Effector memory CD8-positive, alpha-beta T cell (primary cell): ENCODE results near the gene PKD2L2.

Experiments used
- ATAC-seq: fragments of 150-1000 bp; cut with Tn5 transposase; replicated peaks from 2 replicates; pipeline ENCODE4 v1.10.0; 2021; ENCODE audit warnings: mild to moderate bottlenecking, moderate library complexity
- DNase-seq, 3 experiments: peaks; one replicate each; pipeline ENCODE4 v3.0.0; 2021
- H3K27ac Mint-ChIP-seq, 2 donors: one replicate each; pipeline ENCODE4 v1.8.0; 2022; ENCODE audit warnings: mild to moderate bottlenecking in 2 of 2, mixed read lengths in 2 of 2, moderate library complexity in 2 of 2
- H3K27me3 Mint-ChIP-seq, 2 donors: one replicate each; pipeline ENCODE4 v1.8.0; 2022; ENCODE audit warnings: mixed read lengths in 2 of 2
- H3K36me3 Mint-ChIP-seq: one replicate; pipeline ENCODE4 v1.8.0; 2022; ENCODE audit warnings: mild to moderate bottlenecking, moderate library complexity, mixed read lengths; ENCODE audit not compliant: insufficient read depth
- H3K4me1 Mint-ChIP-seq, 2 donors: one replicate each; pipeline ENCODE4 v1.8.0; 2022; ENCODE audit warnings: low read depth in 2 of 2, mixed read lengths in 2 of 2
- H3K4me3 Mint-ChIP-seq, 2 donors: one replicate each; pipeline ENCODE4 v1.8.0; 2022; ENCODE audit warnings: mild to moderate bottlenecking in 2 of 2, mixed read lengths in 2 of 2, moderate library complexity in 2 of 2
- H3K9me3 Mint-ChIP-seq, 2 donors: one replicate each; pipeline ENCODE4 v1.8.0; 2022; ENCODE audit warnings: mixed read lengths in 2 of 2

Gene PKD2L2

GRCh38 chr5:137866541-137867388, 22.5 kb upstream of the PKD2L2 start:
- peaks cover 4 to 8% of the 10 kb centered on the region in 2 donors for H3K27me3 Mint-ChIP-seq
- H3K9me3 Mint-ChIP-seq, result no peaks in the 10 kb centered on the region
- ATAC-seq (no peak), DNase-seq (no peak)
- H3K36me3 Mint-ChIP-seq, result no peaks in the 10 kb centered on the region
- no peak overlapping the region for H3K4me3 Mint-ChIP-seq
- peaks cover 2% of the 10 kb centered on the region in 2 donors for H3K4me1 Mint-ChIP-seq
- no peak overlapping the region for H3K27ac Mint-ChIP-seq

- no peak within 1 kb of the TSS for H3K4me3 Mint-ChIP-seq
- no peaks in the 10 kb centered on the region for H3K36me3 Mint-ChIP-seq
- DNase-seq (no peak), ATAC-seq (no peak)
- no peaks in the 10 kb centered on the region for H3K4me1 Mint-ChIP-seq
- H3K9me3 Mint-ChIP-seq, result no peaks in the 10 kb centered on the region
- no peak within 1 kb of the TSS for H3K27ac Mint-ChIP-seq
- peaks cover 0 to 12% of the 10 kb centered on the region in 2 donors for H3K27me3 Mint-ChIP-seq
Measured at GRCh38 chr5:137867664-137868063, 21.6 kb upstream of the PKD2L2 start, which contains the start of gene MYOT. Gene MYOT, plus strand, starts transcription at chr5:137867860. Its CDS starts 2,792 bp downstream, at chr5:137870652.

GRCh38 chr5:137870647-137871339, 18.5 kb upstream of the PKD2L2 start:
- no peaks in the 10 kb centered on the region for H3K36me3 Mint-ChIP-seq
- H3K27ac Mint-ChIP-seq, result no peak overlapping the region
- H3K9me3 Mint-ChIP-seq, result no peaks in the 10 kb centered on the region
- ATAC-seq (no peak), DNase-seq (no peak)
- H3K4me1 Mint-ChIP-seq, result no peaks in the 10 kb centered on the region
- H3K4me3 Mint-ChIP-seq, result no peak overlapping the region
- peaks cover 0 to 14% of the 10 kb centered on the region in 2 donors for H3K27me3 Mint-ChIP-seq

- Mint-ChIP-seq H3K27me3 (peaks cover 0 to 14% of the 10 kb centered on the region in 2 donors), H3K4me3 (no peak overlapping the region), H3K4me1 (no peaks in the 10 kb centered on the region), H3K27ac (no peak overlapping the region), H3K9me3 (no peaks in the 10 kb centered on the region), H3K36me3 (no peaks in the 10 kb centered on the region)
- DNase-seq, result no peak
- ATAC-seq, result no peak
Measured at GRCh38 chr5:137871571-137871970, 17.7 kb upstream of the PKD2L2 start.

- Mint-ChIP-seq H3K27ac (no peak overlapping the region), H3K9me3 (no peaks in the 10 kb centered on the region), H3K36me3 (no peaks in the 10 kb centered on the region), H3K4me1 (no peaks in the 10 kb centered on the region), H3K27me3 (peaks cover 0 to 14% of the 10 kb centered on the region in 2 donors), H3K4me3 (no peak overlapping the region)
- no peak for ATAC-seq
- no peak for DNase-seq
Measured at GRCh38 chr5:137872466-137872865, 16.8 kb upstream of the PKD2L2 start.

GRCh38 chr5:137876101-137876500, 13.2 kb upstream of the PKD2L2 start:
- no peak for ATAC-seq

GRCh38 chr5:137880313-137880712, 8.9 kb upstream of the PKD2L2 start:
- Mint-ChIP-seq H3K27me3 (no peaks in the 10 kb centered on the region), H3K27ac (no peak overlapping the region), H3K4me1 (no peaks in the 10 kb centered on the region), H3K4me3 (no peak overlapping the region), H3K36me3 (no peaks in the 10 kb centered on the region), H3K9me3 (no peaks in the 10 kb centered on the region)
- DNase-seq (no peak), ATAC-seq (no peak)

More at GRCh38 chr5:137876101-137876500, 13.2 kb upstream of the PKD2L2 start:
- DNase-seq, result no peak
- no peaks in the 10 kb centered on the region for H3K36me3 Mint-ChIP-seq
- H3K9me3 Mint-ChIP-seq, result no peaks in the 10 kb centered on the region
- no peak overlapping the region for H3K27ac Mint-ChIP-seq
- H3K4me1 Mint-ChIP-seq, result no peaks in the 10 kb centered on the region
- H3K4me3 Mint-ChIP-seq, result no peak overlapping the region
- peaks cover 0 to 7% of the 10 kb centered on the region in 2 donors for H3K27me3 Mint-ChIP-seq

GRCh38 chr5:137887831-137888230, 1.4 kb upstream of the PKD2L2 start:
- peaks cover 8% of the 10 kb centered on the region for H3K36me3 Mint-ChIP-seq
- no peaks in the 10 kb centered on the region for H3K27me3 Mint-ChIP-seq
- peak overlapping the region; percentile 78 to 83 for H3K4me3 Mint-ChIP-seq
- no peak for ATAC-seq
- no peak overlapping the region for H3K27ac Mint-ChIP-seq
- peaks cover 7 to 17% of the 10 kb centered on the region in 2 donors for H3K4me1 Mint-ChIP-seq
- DNase-seq, result no peak
- no peaks in the 10 kb centered on the region for H3K9me3 Mint-ChIP-seq

- H3K4me3 Mint-ChIP-seq, result peak overlapping the region; percentile 78 to 83
- DNase-seq (no peak), ATAC-seq (no peak)
- peaks cover 8% of the 10 kb centered on the region for H3K36me3 Mint-ChIP-seq
- H3K27me3 Mint-ChIP-seq, result peaks cover 4% of the 10 kb centered on the region in 2 donors
- peak overlapping the region; percentile 89 to 95 for H3K27ac Mint-ChIP-seq
- no peaks in the 10 kb centered on the region for H3K9me3 Mint-ChIP-seq
- H3K4me1 Mint-ChIP-seq, result peaks cover 7 to 17% of the 10 kb centered on the region in 2 donors
Measured at GRCh38 chr5:137888466-137888862, 793 bp upstream of the PKD2L2 start.

- Mint-ChIP-seq H3K27ac (no peak overlapping the region), H3K36me3 (peaks cover 8% of the 10 kb centered on the region)
Measured at GRCh38 chr5:137890845-137891244, 1.6 kb downstream of the PKD2L2 start.

GRCh38 chr5:137891849-137892248, 2.6 kb downstream of the PKD2L2 start:
- ATAC-seq (no peak), DNase-seq (peak in 1 of 3 experiments; percentile 1)
- H3K27ac Mint-ChIP-seq, result no peak overlapping the region
- H3K4me3 Mint-ChIP-seq, result no peak overlapping the region
- no peaks in the 10 kb centered on the region for H3K9me3 Mint-ChIP-seq
- H3K4me1 Mint-ChIP-seq, result peaks cover 7 to 17% of the 10 kb centered on the region in 2 donors
- H3K27me3 Mint-ChIP-seq, result peaks cover 8 to 19% of the 10 kb centered on the region in 2 donors
- H3K36me3 Mint-ChIP-seq, result peaks cover 8% of the 10 kb centered on the region

More at GRCh38 chr5:137890845-137891244, 1.6 kb downstream of the PKD2L2 start:
- Mint-ChIP-seq H3K4me1 (peaks cover 7 to 17% of the 10 kb centered on the region in 2 donors), H3K4me3 (no peak overlapping the region), H3K27me3 (peaks cover 8 to 19% of the 10 kb centered on the region in 2 donors), H3K9me3 (no peaks in the 10 kb centered on the region)
- ATAC-seq (no peak), DNase-seq (no peak)

- Mint-ChIP-seq H3K36me3 (no peaks in the 10 kb centered on the region), H3K27ac (peak overlapping the region in 1 of 2 donors; percentile 59), H3K4me1 (peaks cover 1 to 2% of the 10 kb centered on the region in 2 donors), H3K9me3 (no peaks in the 10 kb centered on the region), H3K4me3 (no peak overlapping the region), H3K27me3 (peaks cover 8 to 19% of the 10 kb centered on the region in 2 donors)
- ATAC-seq, result no peak
- no peak for DNase-seq
Measured at GRCh38 chr5:137894586-137894985, 5.3 kb downstream of the PKD2L2 start.

- no peak for DNase-seq
- H3K4me3 Mint-ChIP-seq, result no peak overlapping the region
- H3K27me3 Mint-ChIP-seq, result peaks cover 13 to 33% of the 10 kb centered on the region in 2 donors
- no peak for ATAC-seq
- no peak overlapping the region for H3K27ac Mint-ChIP-seq
- no peaks in the 10 kb centered on the region for H3K9me3 Mint-ChIP-seq
- no peaks in the 10 kb centered on the region for H3K4me1 Mint-ChIP-seq
- H3K36me3 Mint-ChIP-seq, result no peaks in the 10 kb centered on the region
Measured at GRCh38 chr5:137896560-137896959, 7.3 kb downstream of the PKD2L2 start.
